Measurements from ENCODE around the gene DDC.
A peak's percentile ranks its signal among the peaks of the same experiment; 100 is the strongest.

The DDC gene

GRCh38 chr7:50479743-50480517, 85.3 kb downstream of the DDC start (continued):
- TF ChIP-seq TSHZ2 (CRISPR knock-in tag; IDR thresholded peaks at IDR 0.05) (no peak), ISL1 (CRISPR knock-in tag; IDR thresholded peaks at IDR 0.05) (no peak), SNAI2 (CRISPR knock-in tag; IDR thresholded peaks at IDR 0.05) (no peak), RARB (CRISPR knock-in tag; IDR thresholded peaks at IDR 0.05) (no peak), PPARA (CRISPR knock-in tag; IDR thresholded peaks at IDR 0.05; ENCODE audit: borderline replicate concordance) (no peak), ZNF70 (CRISPR knock-in tag; IDR thresholded peaks at IDR 0.05) (no peak), ZFP3 (CRISPR knock-in tag; IDR thresholded peaks at IDR 0.05) (no peak), TCF4 (CRISPR knock-in tag; IDR thresholded peaks at IDR 0.05; ENCODE audit: borderline replicate concordance) (no peak), GLIS3 (CRISPR knock-in tag; IDR thresholded peaks at IDR 0.05) (no peak), ESRRG (CRISPR knock-in tag; IDR thresholded peaks at IDR 0.05) (no peak)

- TF ChIP-seq ZNF8 (CRISPR knock-in tag; IDR thresholded peaks at IDR 0.05) (no peak), TOX (CRISPR knock-in tag; IDR thresholded peaks at IDR 0.05; ENCODE audit: borderline replicate concordance) (no peak), BACH2 (CRISPR knock-in tag; IDR thresholded peaks at IDR 0.05; ENCODE audit: borderline replicate concordance) (no peak), TSHZ2 (CRISPR knock-in tag; IDR thresholded peaks at IDR 0.05) (no peak), ZFP30 (CRISPR knock-in tag; IDR thresholded peaks at IDR 0.05) (no peak), TCF4 (CRISPR knock-in tag; IDR thresholded peaks at IDR 0.05; ENCODE audit: borderline replicate concordance) (peak; percentile 78; the same call in 1 of the 2 replicates), ARNTL (CRISPR knock-in tag; IDR thresholded peaks at IDR 0.05; ENCODE audit: borderline replicate concordance, low read depth) (no peak), ZNF565 (CRISPR knock-in tag; conservative IDR thresholded peaks at IDR 0.05; ENCODE audit: low read depth) (no peak)
- ATAC-seq, result no peak
These were observed 87.6 kb downstream of the DDC start for GRCh38 chr7:50477640-50478039.

- no peak for ATAC-seq
- TF ChIP-seq ISL1 (CRISPR knock-in tag; IDR thresholded peaks at IDR 0.05) (no peak), OSR1 (CRISPR knock-in tag; IDR thresholded peaks at IDR 0.05) (no peak), CSDC2 (CRISPR knock-in tag; IDR thresholded peaks at IDR 0.05) (no peak), TCF4 (CRISPR knock-in tag; IDR thresholded peaks at IDR 0.05; ENCODE audit: borderline replicate concordance) (no peak), POU6F1 (CRISPR knock-in tag; IDR thresholded peaks at IDR 0.05; ENCODE audit: borderline replicate concordance, low read depth) (no peak), TSHZ2 (CRISPR knock-in tag; IDR thresholded peaks at IDR 0.05) (no peak)
These were observed 88.1 kb downstream of the DDC start for GRCh38 chr7:50476953-50477625.
